ENCODE results near the gene FLCN.

DNA sequence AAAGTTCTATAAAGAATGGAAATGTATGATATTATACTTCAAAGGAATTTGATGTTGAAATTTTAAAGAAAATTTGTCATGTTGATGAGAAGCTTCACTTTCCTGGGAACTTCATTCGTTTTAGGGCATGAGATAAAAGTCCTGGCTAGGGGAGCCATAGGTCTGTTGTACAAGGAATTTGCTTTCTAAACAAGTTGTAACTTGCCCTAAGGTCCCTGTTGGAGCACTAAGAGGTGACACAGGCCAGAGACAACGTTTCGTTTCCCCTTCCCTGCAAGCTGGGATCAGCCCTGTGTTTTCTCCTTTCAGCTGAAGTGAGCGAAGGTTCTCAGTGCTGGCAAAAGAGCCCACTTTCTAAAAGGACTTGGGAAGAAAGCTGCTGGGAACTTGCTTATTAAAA is 47.4 kb downstream of the FLCN start:
- TF ChIP-seq RAD21 (IDR thresholded peaks at IDR 0.05; ENCODE audit: low read depth) (no peak), TAF1 (IDR thresholded peaks at IDR 0.05; ENCODE audit: low read depth) (no peak), CEBPB (IDR thresholded peaks at IDR 0.05) (no peak), EGR1 (IDR thresholded peaks at IDR 0.05) (no peak)
- TF ChIP-seq, protein P1, sequence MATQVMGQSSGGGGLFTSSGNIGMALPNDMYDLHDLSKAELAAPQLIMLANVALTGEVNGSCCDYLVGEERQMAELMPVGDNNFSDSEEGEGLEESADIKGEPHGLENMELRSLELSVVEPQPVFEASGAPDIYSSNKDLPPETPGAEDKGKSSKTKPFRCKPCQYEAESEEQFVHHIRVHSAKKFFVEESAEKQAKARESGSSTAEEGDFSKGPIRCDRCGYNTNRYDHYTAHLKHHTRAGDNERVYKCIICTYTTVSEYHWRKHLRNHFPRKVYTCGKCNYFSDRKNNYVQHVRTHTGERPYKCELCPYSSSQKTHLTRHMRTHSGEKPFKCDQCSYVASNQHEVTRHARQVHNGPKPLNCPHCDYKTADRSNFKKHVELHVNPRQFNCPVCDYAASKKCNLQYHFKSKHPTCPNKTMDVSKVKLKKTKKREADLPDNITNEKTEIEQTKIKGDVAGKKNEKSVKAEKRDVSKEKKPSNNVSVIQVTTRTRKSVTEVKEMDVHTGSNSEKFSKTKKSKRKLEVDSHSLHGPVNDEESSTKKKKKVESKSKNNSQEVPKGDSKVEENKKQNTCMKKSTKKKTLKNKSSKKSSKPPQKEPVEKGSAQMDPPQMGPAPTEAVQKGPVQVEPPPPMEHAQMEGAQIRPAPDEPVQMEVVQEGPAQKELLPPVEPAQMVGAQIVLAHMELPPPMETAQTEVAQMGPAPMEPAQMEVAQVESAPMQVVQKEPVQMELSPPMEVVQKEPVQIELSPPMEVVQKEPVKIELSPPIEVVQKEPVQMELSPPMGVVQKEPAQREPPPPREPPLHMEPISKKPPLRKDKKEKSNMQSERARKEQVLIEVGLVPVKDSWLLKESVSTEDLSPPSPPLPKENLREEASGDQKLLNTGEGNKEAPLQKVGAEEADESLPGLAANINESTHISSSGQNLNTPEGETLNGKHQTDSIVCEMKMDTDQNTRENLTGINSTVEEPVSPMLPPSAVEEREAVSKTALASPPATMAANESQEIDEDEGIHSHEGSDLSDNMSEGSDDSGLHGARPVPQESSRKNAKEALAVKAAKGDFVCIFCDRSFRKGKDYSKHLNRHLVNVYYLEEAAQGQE (IDR thresholded peaks at IDR 0.05; ENCODE audit: low read depth): no peak
- TF ChIP-seq, protein P2, sequence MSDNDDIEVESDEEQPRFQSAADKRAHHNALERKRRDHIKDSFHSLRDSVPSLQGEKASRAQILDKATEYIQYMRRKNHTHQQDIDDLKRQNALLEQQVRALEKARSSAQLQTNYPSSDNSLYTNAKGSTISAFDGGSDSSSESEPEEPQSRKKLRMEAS (IDR thresholded peaks at IDR 0.05): no peak
